Activated CD4-positive, alpha-beta T cell treated with anti-CD3 and anti-CD28 coated beads, Interleukin-2, amount 10 ng/mL, durations not matched to agents 24 days and 14 days (primary cell): Measurements from ENCODE around the gene FAM118B. TPM values are rescaled to one million over a fixed set of nuclear protein-coding genes. Genes with fewer than 3 reads are reported as not detected.
A peak's percentile ranks its signal among the peaks of the same experiment; 100 is the strongest.

Experiments
- DNase-seq: peaks from one replicate; pipeline ENCODE4 v3.0.0; 2022
- H3K27ac Mint-ChIP-seq: one replicate; pipeline ENCODE4 v1.8.0; 2022; ENCODE audit warnings: mild to moderate bottlenecking, mixed read lengths
- H3K27me3 Mint-ChIP-seq: one replicate; pipeline ENCODE4 v1.8.0; 2022; ENCODE audit warnings: mixed read lengths
- H3K36me3 Mint-ChIP-seq: one replicate; pipeline ENCODE4 v1.8.0; 2022; ENCODE audit warnings: low read depth, mild to moderate bottlenecking, mixed read lengths
- H3K4me1 Mint-ChIP-seq: one replicate; pipeline ENCODE4 v1.8.0; 2021; ENCODE audit warnings: mixed read lengths
- H3K4me3 Mint-ChIP-seq: one replicate; pipeline ENCODE4 v1.8.0; 2022; ENCODE audit warnings: mild to moderate bottlenecking, moderate library complexity, mixed read lengths
- H3K9me3 Mint-ChIP-seq: one replicate; pipeline ENCODE4 v1.8.0; 2021; ENCODE audit warnings: mixed read lengths
- intact Hi-C: fragments of 100-400 bp; cut with micrococcal nuclease; formaldehyde crosslinking; loops from one replicate; pipeline ENCODE4 v1.15.1; 2023
- total RNA-seq: library from RNA; stranded (reverse); gene quantifications from 2 replicates; pipeline ENCODE4 v1.2.3, GENCODE V29; 2022

FAM118B gene
- 12.8 and 14.2 TPM in 2 replicates for total RNA-seq

- Mint-ChIP-seq H3K4me1 (peaks cover 32% of the 10 kb centered on the region), H3K4me3 (peak within 1 kb of the TSS; percentile 100), H3K27me3 (peaks cover 7% of the 10 kb centered on the region), H3K9me3 (no peaks in the 10 kb centered on the region), H3K36me3 (peaks cover 23% of the 10 kb centered on the region), H3K27ac (peak within 1 kb of the TSS; percentile 97)
- intact Hi-C loops = loop anchor here (1.0 to 5.0 kb wide), 8 partner anchors 58 to 639 kb away; partner anchors contain the start of genes DCPS, FOXRED1, HYLS1 and PUS3
- peak; percentile 100 for DNase-seq
These were observed at the start of gene FAM118B, which contains the start of gene RPUSD4 for GRCh38 chr11:126211236-126212088. FAM118B (plus strand) TSS chr11:126211782; CDS start chr11:126235002, 23,220 bp downstream. RPUSD4 (minus strand) TSS chr11:126211650; CDS start chr11:126211638, 12 bp downstream.

GRCh38 chr11:126162306-126163030 lies 49.1 kb upstream of the FAM118B start:
- intact Hi-C loops = no loop called here
- no peaks in the 10 kb centered on the region for H3K36me3 Mint-ChIP-seq
- no peak overlapping the region for H3K4me3 Mint-ChIP-seq
- H3K9me3 Mint-ChIP-seq = no peaks in the 10 kb centered on the region
- no peak for DNase-seq
- H3K4me1 Mint-ChIP-seq = peaks cover 2% of the 10 kb centered on the region
- no peak overlapping the region for H3K27ac Mint-ChIP-seq
- H3K27me3 Mint-ChIP-seq = peaks cover 2% of the 10 kb centered on the region

GRCh38 chr11:126163074-126163700 lies 48.4 kb upstream of the FAM118B start:
- DNase-seq = no peak
- no peak overlapping the region for H3K27ac Mint-ChIP-seq
- H3K9me3 Mint-ChIP-seq = no peaks in the 10 kb centered on the region
- no peak overlapping the region for H3K4me3 Mint-ChIP-seq
- H3K27me3 Mint-ChIP-seq = peaks cover 2% of the 10 kb centered on the region
- H3K36me3 Mint-ChIP-seq = no peaks in the 10 kb centered on the region
- peaks cover 2% of the 10 kb centered on the region for H3K4me1 Mint-ChIP-seq
- intact Hi-C loops = no loop called here

- Mint-ChIP-seq H3K36me3 (no peaks in the 10 kb centered on the region), H3K4me3 (no peak overlapping the region)
- no peak for DNase-seq
These were observed 47.8 kb upstream of the FAM118B start for GRCh38 chr11:126163779-126164178.

GRCh38 chr11:126164781-126165180 lies 46.8 kb upstream of the FAM118B start:
- Mint-ChIP-seq H3K9me3 (no peaks in the 10 kb centered on the region), H3K4me3 (no peak overlapping the region), H3K27me3 (peaks cover 2% of the 10 kb centered on the region), H3K27ac (no peak overlapping the region), H3K4me1 (peaks cover 2% of the 10 kb centered on the region), H3K36me3 (no peaks in the 10 kb centered on the region)
- DNase-seq = no peak
- intact Hi-C loops = no loop called here

More at GRCh38 chr11:126163779-126164178, 47.8 kb upstream of the FAM118B start:
- intact Hi-C loops = no loop called here
- Mint-ChIP-seq H3K27ac (no peak overlapping the region), H3K9me3 (no peaks in the 10 kb centered on the region), H3K27me3 (peaks cover 2% of the 10 kb centered on the region), H3K4me1 (peaks cover 2% of the 10 kb centered on the region)

- Mint-ChIP-seq H3K36me3 (no peaks in the 10 kb centered on the region), H3K27ac (no peak overlapping the region), H3K9me3 (no peaks in the 10 kb centered on the region), H3K4me1 (peaks cover 2% of the 10 kb centered on the region), H3K4me3 (no peak overlapping the region), H3K27me3 (peaks cover 2% of the 10 kb centered on the region)
- no peak for DNase-seq
- intact Hi-C loops = no loop called here
These were observed 46.3 kb upstream of the FAM118B start for GRCh38 chr11:126165311-126165720.

GRCh38 chr11:126165757-126166156 lies 45.8 kb upstream of the FAM118B start:
- Mint-ChIP-seq H3K36me3 (no peaks in the 10 kb centered on the region), H3K27ac (no peak overlapping the region), H3K4me1 (peaks cover 2% of the 10 kb centered on the region), H3K4me3 (no peak overlapping the region), H3K9me3 (no peaks in the 10 kb centered on the region), H3K27me3 (peaks cover 2% of the 10 kb centered on the region)
- intact Hi-C loops = no loop called here
- no peak for DNase-seq

GRCh38 chr11:126166413-126166812 lies 45.2 kb upstream of the FAM118B start:
- no peaks in the 10 kb centered on the region for H3K36me3 Mint-ChIP-seq
- no peak overlapping the region for H3K27ac Mint-ChIP-seq
- peaks cover 2% of the 10 kb centered on the region for H3K4me1 Mint-ChIP-seq
- intact Hi-C loops = no loop called here
- H3K27me3 Mint-ChIP-seq = peaks cover 2% of the 10 kb centered on the region
- H3K4me3 Mint-ChIP-seq = no peak overlapping the region
- no peak for DNase-seq
- no peaks in the 10 kb centered on the region for H3K9me3 Mint-ChIP-seq

GRCh38 chr11:126167488-126167887 lies 44.1 kb upstream of the FAM118B start:
- Mint-ChIP-seq H3K27me3 (peaks cover 2% of the 10 kb centered on the region), H3K36me3 (no peaks in the 10 kb centered on the region), H3K4me1 (peaks cover 2% of the 10 kb centered on the region), H3K4me3 (no peak overlapping the region), H3K27ac (no peak overlapping the region), H3K9me3 (no peaks in the 10 kb centered on the region)
- DNase-seq = no peak
- intact Hi-C loops = no loop called here

GRCh38 chr11:126169291-126169690 lies 42.3 kb upstream of the FAM118B start:
- intact Hi-C loops = no loop called here
- H3K4me1 Mint-ChIP-seq = no peaks in the 10 kb centered on the region
- no peak for DNase-seq
- no peaks in the 10 kb centered on the region for H3K9me3 Mint-ChIP-seq
- peaks cover 1% of the 10 kb centered on the region for H3K27me3 Mint-ChIP-seq
- no peak overlapping the region for H3K27ac Mint-ChIP-seq
- no peaks in the 10 kb centered on the region for H3K36me3 Mint-ChIP-seq
- no peak overlapping the region for H3K4me3 Mint-ChIP-seq

- Mint-ChIP-seq H3K4me3 (no peak overlapping the region), H3K9me3 (no peaks in the 10 kb centered on the region), H3K4me1 (no peaks in the 10 kb centered on the region), H3K27ac (no peak overlapping the region), H3K27me3 (no peaks in the 10 kb centered on the region), H3K36me3 (no peaks in the 10 kb centered on the region)
- intact Hi-C loops = no loop called here
- no peak for DNase-seq
These were observed 39.0 kb upstream of the FAM118B start for GRCh38 chr11:126172596-126173038.

GRCh38 chr11:126173257-126173656 lies 38.3 kb upstream of the FAM118B start:
- no peaks in the 10 kb centered on the region for H3K36me3 Mint-ChIP-seq
- no peak overlapping the region for H3K4me3 Mint-ChIP-seq
- no peaks in the 10 kb centered on the region for H3K4me1 Mint-ChIP-seq
- no peaks in the 10 kb centered on the region for H3K9me3 Mint-ChIP-seq
- DNase-seq = no peak
- intact Hi-C loops = no loop called here
- no peak overlapping the region for H3K27ac Mint-ChIP-seq
- no peaks in the 10 kb centered on the region for H3K27me3 Mint-ChIP-seq

GRCh38 chr11:126174816-126175215 lies 36.8 kb upstream of the FAM118B start:
- Mint-ChIP-seq H3K9me3 (no peaks in the 10 kb centered on the region), H3K27ac (no peak overlapping the region), H3K27me3 (no peaks in the 10 kb centered on the region), H3K4me1 (no peaks in the 10 kb centered on the region), H3K4me3 (no peak overlapping the region), H3K36me3 (no peaks in the 10 kb centered on the region)
- DNase-seq = no peak
- intact Hi-C loops = no loop called here

GRCh38 chr11:126175393-126175792 lies 36.2 kb upstream of the FAM118B start:
- no peak for DNase-seq
- H3K36me3 Mint-ChIP-seq = no peaks in the 10 kb centered on the region

More at GRCh38 chr11:126175393-126175792, 36.2 kb upstream of the FAM118B start:
- Mint-ChIP-seq H3K4me1 (no peaks in the 10 kb centered on the region), H3K27ac (no peak overlapping the region), H3K9me3 (no peaks in the 10 kb centered on the region), H3K27me3 (no peaks in the 10 kb centered on the region), H3K4me3 (no peak overlapping the region)
- intact Hi-C loops = no loop called here
